Measurements from ENCODE around the gene ORM1. TPM values are rescaled to one million over a fixed set of nuclear protein-coding genes. Genes with fewer than 3 reads are reported as not detected.

The ORM1 gene
- total RNA-seq, 1 experiment from 2014 or later, result not detected

GRCh38 chr9:114300846-114301797, 21.8 kb upstream of the ORM1 start:
- no peak overlapping the region for H3K9ac ChIP-seq (ENCODE audit: low read length)
- no peaks in the 10 kb centered on the region for H3K9me2 ChIP-seq (replicated peaks; ENCODE audit: insufficient read depth, low read length)
- no peaks in the 10 kb centered on the region for H4K20me1 ChIP-seq (ENCODE audit: insufficient read depth, low read depth, low read length)
- no peak overlapping the region for H3K27ac ChIP-seq (ENCODE audit: low read length)
- H3K36me3 ChIP-seq (ENCODE audit: insufficient read depth, low read length), result no peaks in the 10 kb centered on the region
- DNase-seq, result no peak
- H3K4me3 ChIP-seq (ENCODE audit: low read length), result no peak overlapping the region
- no peaks in the 10 kb centered on the region for H3K4me1 ChIP-seq (ENCODE audit: low read length)
- H3K4me2 ChIP-seq (ENCODE audit: low read depth, low read length, poor library complexity, severe bottlenecking), result no peak overlapping the region
- H3K27me3 ChIP-seq (ENCODE audit: low read length), result no peaks in the 10 kb centered on the region
- H3K9me3 ChIP-seq (ENCODE audit: low read length), result peaks cover 4% of the 10 kb centered on the region; the same call in 1 of the 2 replicates
- H3K79me2 ChIP-seq (ENCODE audit: low read length), result no peaks in the 10 kb centered on the region
- no peak overlapping the region for H2AFZ ChIP-seq (ENCODE audit: low read length)

GRCh38 chr9:114301798-114302565, 20.9 kb upstream of the ORM1 start:
- Histone ChIP-seq H3K27me3 (ENCODE audit: low read length) (no peaks in the 10 kb centered on the region), H2AFZ (ENCODE audit: low read length) (no peak overlapping the region), H3K9me3 (ENCODE audit: low read length) (no peaks in the 10 kb centered on the region), H3K4me3 (ENCODE audit: low read length) (no peak overlapping the region), H3K27ac (ENCODE audit: low read length) (no peak overlapping the region), H3K79me2 (ENCODE audit: low read length) (no peaks in the 10 kb centered on the region), H3K4me2 (ENCODE audit: low read depth, low read length, poor library complexity, severe bottlenecking) (no peak overlapping the region), H3K4me1 (ENCODE audit: low read length) (no peaks in the 10 kb centered on the region), H4K20me1 (ENCODE audit: insufficient read depth, low read depth, low read length) (no peaks in the 10 kb centered on the region), H3K9me2 (replicated peaks; ENCODE audit: insufficient read depth, low read length) (no peaks in the 10 kb centered on the region), H3K9ac (ENCODE audit: low read length) (no peak overlapping the region), H3K36me3 (ENCODE audit: insufficient read depth, low read length) (no peaks in the 10 kb centered on the region)
- no peak for DNase-seq

- DNase-seq, result no peak
- Histone ChIP-seq H3K27ac (ENCODE audit: low read length) (no peak overlapping the region), H3K4me1 (ENCODE audit: low read length) (no peaks in the 10 kb centered on the region), H3K9ac (ENCODE audit: low read length) (no peak overlapping the region), H3K27me3 (ENCODE audit: low read length) (no peaks in the 10 kb centered on the region), H3K9me2 (replicated peaks; ENCODE audit: insufficient read depth, low read length) (no peaks in the 10 kb centered on the region), H3K79me2 (ENCODE audit: low read length) (no peaks in the 10 kb centered on the region), H4K20me1 (ENCODE audit: insufficient read depth, low read depth, low read length) (no peaks in the 10 kb centered on the region), H3K4me2 (ENCODE audit: low read depth, low read length, poor library complexity, severe bottlenecking) (no peak overlapping the region), H3K9me3 (ENCODE audit: low read length) (no peaks in the 10 kb centered on the region), H3K36me3 (ENCODE audit: insufficient read depth, low read length) (no peaks in the 10 kb centered on the region), H2AFZ (ENCODE audit: low read length) (no peak overlapping the region), H3K4me3 (ENCODE audit: low read length) (no peak overlapping the region)
Observed at GRCh38 chr9:114302727-114303126, 20.2 kb upstream of the ORM1 start.

- H3K9me2 ChIP-seq (replicated peaks; ENCODE audit: insufficient read depth, low read length), result no peaks in the 10 kb centered on the region
- no peaks in the 10 kb centered on the region for H3K79me2 ChIP-seq (ENCODE audit: low read length)
- no peaks in the 10 kb centered on the region for H4K20me1 ChIP-seq (ENCODE audit: insufficient read depth, low read depth, low read length)
- no peak overlapping the region for H2AFZ ChIP-seq (ENCODE audit: low read length)
- H3K36me3 ChIP-seq (ENCODE audit: insufficient read depth, low read length), result no peaks in the 10 kb centered on the region
- H3K27me3 ChIP-seq (ENCODE audit: low read length), result no peaks in the 10 kb centered on the region
- no peak overlapping the region for H3K4me2 ChIP-seq (ENCODE audit: low read depth, low read length, poor library complexity, severe bottlenecking)
- no peaks in the 10 kb centered on the region for H3K4me1 ChIP-seq (ENCODE audit: low read length)
- no peak overlapping the region for H3K9ac ChIP-seq (ENCODE audit: low read length)
- no peak overlapping the region for H3K27ac ChIP-seq (ENCODE audit: low read length)
- DNase-seq, result no peak
- H3K9me3 ChIP-seq (ENCODE audit: low read length), result no peaks in the 10 kb centered on the region
- no peak overlapping the region for H3K4me3 ChIP-seq (ENCODE audit: low read length)
Observed at GRCh38 chr9:114303571-114303970, 19.3 kb upstream of the ORM1 start.

- Histone ChIP-seq H3K4me2 (ENCODE audit: low read depth, low read length, poor library complexity, severe bottlenecking) (no peak overlapping the region), H3K36me3 (ENCODE audit: insufficient read depth, low read length) (no peaks in the 10 kb centered on the region), H3K9me2 (replicated peaks; ENCODE audit: insufficient read depth, low read length) (no peaks in the 10 kb centered on the region), H3K4me1 (ENCODE audit: low read length) (no peaks in the 10 kb centered on the region), H3K79me2 (ENCODE audit: low read length) (no peaks in the 10 kb centered on the region), H3K9ac (ENCODE audit: low read length) (no peak overlapping the region), H3K27me3 (ENCODE audit: low read length) (no peaks in the 10 kb centered on the region), H3K27ac (ENCODE audit: low read length) (no peak overlapping the region), H4K20me1 (ENCODE audit: insufficient read depth, low read depth, low read length) (no peaks in the 10 kb centered on the region), H3K9me3 (ENCODE audit: low read length) (no peaks in the 10 kb centered on the region), H2AFZ (ENCODE audit: low read length) (no peak overlapping the region), H3K4me3 (ENCODE audit: low read length) (no peak overlapping the region)
- DNase-seq, result no peak
Observed at GRCh38 chr9:114303977-114304376, 18.9 kb upstream of the ORM1 start.

- no peak for DNase-seq
- no peak overlapping the region for H3K4me2 ChIP-seq (ENCODE audit: low read depth, low read length, poor library complexity, severe bottlenecking)
- H3K4me3 ChIP-seq (ENCODE audit: low read length), result no peak overlapping the region
- no peaks in the 10 kb centered on the region for H3K36me3 ChIP-seq (ENCODE audit: insufficient read depth, low read length)
- H3K9ac ChIP-seq (ENCODE audit: low read length), result no peak overlapping the region
- H3K9me2 ChIP-seq (replicated peaks; ENCODE audit: insufficient read depth, low read length), result no peaks in the 10 kb centered on the region
- no peaks in the 10 kb centered on the region for H4K20me1 ChIP-seq (ENCODE audit: insufficient read depth, low read depth, low read length)
- H3K79me2 ChIP-seq (ENCODE audit: low read length), result no peaks in the 10 kb centered on the region
- H3K4me1 ChIP-seq (ENCODE audit: low read length), result no peaks in the 10 kb centered on the region
- no peak overlapping the region for H2AFZ ChIP-seq (ENCODE audit: low read length)
- H3K27ac ChIP-seq (ENCODE audit: low read length), result no peak overlapping the region
- no peaks in the 10 kb centered on the region for H3K9me3 ChIP-seq (ENCODE audit: low read length)
- no peaks in the 10 kb centered on the region for H3K27me3 ChIP-seq (ENCODE audit: low read length)
Observed at GRCh38 chr9:114304416-114305188, 18.3 kb upstream of the ORM1 start.

GRCh38 chr9:114307899-114308267, 15.0 kb upstream of the ORM1 start:
- no peaks in the 10 kb centered on the region for H3K36me3 ChIP-seq (ENCODE audit: insufficient read depth, low read length)
- no peaks in the 10 kb centered on the region for H3K9me2 ChIP-seq (replicated peaks; ENCODE audit: insufficient read depth, low read length)
- no peak overlapping the region for H3K9ac ChIP-seq (ENCODE audit: low read length)
- H3K4me1 ChIP-seq (ENCODE audit: low read length), result no peaks in the 10 kb centered on the region
- no peak overlapping the region for H2AFZ ChIP-seq (ENCODE audit: low read length)
- no peaks in the 10 kb centered on the region for H3K27me3 ChIP-seq (ENCODE audit: low read length)
- H3K9me3 ChIP-seq (ENCODE audit: low read length), result no peaks in the 10 kb centered on the region
- no peak overlapping the region for H3K4me2 ChIP-seq (ENCODE audit: low read depth, low read length, poor library complexity, severe bottlenecking)
- no peaks in the 10 kb centered on the region for H3K79me2 ChIP-seq (ENCODE audit: low read length)
- DNase-seq, result no peak
- H3K27ac ChIP-seq (ENCODE audit: low read length), result no peak overlapping the region
- no peaks in the 10 kb centered on the region for H4K20me1 ChIP-seq (ENCODE audit: insufficient read depth, low read depth, low read length)
- no peak overlapping the region for H3K4me3 ChIP-seq (ENCODE audit: low read length)
